ENCODE results near the gene CTSD.

Gene CTSD

GRCh38 chr11:1758611-1759150 is 5.0 kb downstream of the CTSD start:
- no peak overlapping the region for H2AFZ ChIP-seq (ENCODE audit: low read depth, low read length, severe bottlenecking)
- no peaks in the 10 kb centered on the region for H4K20me1 ChIP-seq (ENCODE audit: low read depth, low read length)
- TF ChIP-seq EZH2phosphoT487 (conservative IDR thresholded peaks at IDR 0.05; ENCODE audit: low read length), result no peak
- TF ChIP-seq, protein P1, sequence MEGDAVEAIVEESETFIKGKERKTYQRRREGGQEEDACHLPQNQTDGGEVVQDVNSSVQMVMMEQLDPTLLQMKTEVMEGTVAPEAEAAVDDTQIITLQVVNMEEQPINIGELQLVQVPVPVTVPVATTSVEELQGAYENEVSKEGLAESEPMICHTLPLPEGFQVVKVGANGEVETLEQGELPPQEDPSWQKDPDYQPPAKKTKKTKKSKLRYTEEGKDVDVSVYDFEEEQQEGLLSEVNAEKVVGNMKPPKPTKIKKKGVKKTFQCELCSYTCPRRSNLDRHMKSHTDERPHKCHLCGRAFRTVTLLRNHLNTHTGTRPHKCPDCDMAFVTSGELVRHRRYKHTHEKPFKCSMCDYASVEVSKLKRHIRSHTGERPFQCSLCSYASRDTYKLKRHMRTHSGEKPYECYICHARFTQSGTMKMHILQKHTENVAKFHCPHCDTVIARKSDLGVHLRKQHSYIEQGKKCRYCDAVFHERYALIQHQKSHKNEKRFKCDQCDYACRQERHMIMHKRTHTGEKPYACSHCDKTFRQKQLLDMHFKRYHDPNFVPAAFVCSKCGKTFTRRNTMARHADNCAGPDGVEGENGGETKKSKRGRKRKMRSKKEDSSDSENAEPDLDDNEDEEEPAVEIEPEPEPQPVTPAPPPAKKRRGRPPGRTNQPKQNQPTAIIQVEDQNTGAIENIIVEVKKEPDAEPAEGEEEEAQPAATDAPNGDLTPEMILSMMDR (IDR thresholded peaks at IDR 0.05; ENCODE audit: insufficient read depth, low read length, poor library complexity, severe bottlenecking), result no peak
- H3K27ac ChIP-seq (ENCODE audit: low read depth, low read length), result no peak overlapping the region
- no peaks in the 10 kb centered on the region for H3K9me2 ChIP-seq (replicated peaks; ENCODE audit: insufficient read depth, low read length)
- no peak overlapping the region for H3K4me2 ChIP-seq (ENCODE audit: low read depth, low read length, poor library complexity, severe bottlenecking)
- H3K79me2 ChIP-seq (ENCODE audit: insufficient read depth, low read length), result no peaks in the 10 kb centered on the region
- no peaks in the 10 kb centered on the region for H3F3A ChIP-seq (ENCODE audit: insufficient read depth)
- no peaks in the 10 kb centered on the region for H3K9me3 ChIP-seq (ENCODE audit: insufficient read depth, low read length)
- H3K4me3 ChIP-seq (ENCODE audit: insufficient read depth, low read length, poor library complexity, severe bottlenecking), result no peak overlapping the region
- H3K9ac ChIP-seq (ENCODE audit: low read length), result no peak overlapping the region
- H3K27me3 ChIP-seq (ENCODE audit: low read length), result no peaks in the 10 kb centered on the region
- no peaks in the 10 kb centered on the region for H3K36me3 ChIP-seq (ENCODE audit: low read length)

GRCh38 chr11:1757861-1758610 is 5.7 kb downstream of the CTSD start:
- Histone ChIP-seq H3K9me2 (replicated peaks; ENCODE audit: insufficient read depth, low read length) (no peaks in the 10 kb centered on the region), H4K20me1 (ENCODE audit: low read depth, low read length) (no peaks in the 10 kb centered on the region), H3K27ac (ENCODE audit: low read depth, low read length) (no peak overlapping the region), H3K27me3 (ENCODE audit: low read length) (no peaks in the 10 kb centered on the region), H3K36me3 (ENCODE audit: low read length) (no peaks in the 10 kb centered on the region), H3K79me2 (ENCODE audit: insufficient read depth, low read length) (no peaks in the 10 kb centered on the region), H3K9me3 (ENCODE audit: insufficient read depth, low read length) (no peaks in the 10 kb centered on the region), H3K4me2 (ENCODE audit: low read depth, low read length, poor library complexity, severe bottlenecking) (no peak overlapping the region), H3K9ac (ENCODE audit: low read length) (no peak overlapping the region), H3K4me3 (ENCODE audit: insufficient read depth, low read length, poor library complexity, severe bottlenecking) (no peak overlapping the region), H2AFZ (ENCODE audit: low read depth, low read length, severe bottlenecking) (no peak overlapping the region), H3F3A (ENCODE audit: insufficient read depth) (no peaks in the 10 kb centered on the region)
- TF ChIP-seq, protein P1 (IDR thresholded peaks at IDR 0.05; ENCODE audit: insufficient read depth, low read length, poor library complexity, severe bottlenecking), result no peak
- no peak for TF ChIP-seq EZH2phosphoT487 (conservative IDR thresholded peaks at IDR 0.05; ENCODE audit: low read length)

- H3K79me2 ChIP-seq (ENCODE audit: insufficient read depth, low read length), result no peaks in the 10 kb centered on the region
- H3K4me2 ChIP-seq (ENCODE audit: low read depth, low read length, poor library complexity, severe bottlenecking), result no peak overlapping the region
- no peaks in the 10 kb centered on the region for H3K36me3 ChIP-seq (ENCODE audit: low read length)
- H3K27ac ChIP-seq (ENCODE audit: low read depth, low read length), result no peak overlapping the region
- no peaks in the 10 kb centered on the region for H3K9me3 ChIP-seq (ENCODE audit: insufficient read depth, low read length)
- TF ChIP-seq, protein P1 (IDR thresholded peaks at IDR 0.05; ENCODE audit: insufficient read depth, low read length, poor library complexity, severe bottlenecking), result no peak
- no peak for TF ChIP-seq EZH2phosphoT487 (conservative IDR thresholded peaks at IDR 0.05; ENCODE audit: low read length)
- no peak overlapping the region for H2AFZ ChIP-seq (ENCODE audit: low read depth, low read length, severe bottlenecking)
- H3K27me3 ChIP-seq (ENCODE audit: low read length), result no peaks in the 10 kb centered on the region
- H3K9ac ChIP-seq (ENCODE audit: low read length), result no peak overlapping the region
- H3K9me2 ChIP-seq (replicated peaks; ENCODE audit: insufficient read depth, low read length), result no peaks in the 10 kb centered on the region
- no peaks in the 10 kb centered on the region for H3F3A ChIP-seq (ENCODE audit: insufficient read depth)
- no peaks in the 10 kb centered on the region for H4K20me1 ChIP-seq (ENCODE audit: low read depth, low read length)
- no peak overlapping the region for H3K4me3 ChIP-seq (ENCODE audit: insufficient read depth, low read length, poor library complexity, severe bottlenecking)
These were observed 6.6 kb downstream of the CTSD start for GRCh38 chr11:1756791-1757771.
